KMS-11 (cell line): ENCODE measurements around the gene ZNF740.
A peak's percentile ranks its signal among the peaks of the same experiment; 100 is the strongest.

Experiments
- H2AFZ ChIP-seq: fragments of 200-600 bp; sonication (generic); 2 replicates; pipeline ENCODE4 v1.6.1; 2016; ENCODE audit warnings: antibody characterized with exemption, mixed run types, low read depth
- H3K27ac ChIP-seq: fragments of 200-600 bp; sonication (generic); 2 replicates; pipeline ENCODE4 v1.6.1; 2016; ENCODE audit warnings: mild to moderate bottlenecking, mixed run types
- H3K27me3 ChIP-seq: fragments of 200-600 bp; sonication (generic); 2 replicates; pipeline ENCODE4 v1.6.1; 2017; ENCODE audit warnings: mild to moderate bottlenecking, low read depth, mixed run types, moderate library complexity; ENCODE audit not compliant: insufficient read depth
- H3K36me3 ChIP-seq: fragments of 200-600 bp; sonication (generic); 2 replicates; pipeline ENCODE4 v1.6.1; 2017; ENCODE audit warnings: mild to moderate bottlenecking, mixed run types; ENCODE audit not compliant: insufficient read depth
- H3K4me1 ChIP-seq: fragments of 200-600 bp; sonication (generic); 2 replicates; pipeline ENCODE4 v1.6.1; 2016; ENCODE audit warnings: mild to moderate bottlenecking, low read depth, mixed run types; ENCODE audit not compliant: poor library complexity, severe bottlenecking
- H3K4me2 ChIP-seq: fragments of 200-600 bp; sonication (generic); 2 replicates; pipeline ENCODE4 v1.7.0; 2016; ENCODE audit warnings: mild to moderate bottlenecking, mixed run types
- H3K4me3 ChIP-seq: fragments of 200-600 bp; sonication (generic); IDR thresholded peaks from 2 replicates; pipeline ENCODE4 v1.6.1; 2017; ENCODE audit warnings: low read depth, low read length, mixed read lengths; ENCODE audit not compliant: insufficient read depth
- H3K79me2 ChIP-seq: fragments of 200-600 bp; sonication (generic); 2 replicates; pipeline ENCODE4 v1.6.1; 2016; ENCODE audit warnings: low read depth, mixed run types; ENCODE audit not compliant: insufficient read depth
- H3K9ac ChIP-seq: fragments of 200-600 bp; sonication (generic); 2 replicates; pipeline ENCODE4 v1.6.1; 2016; ENCODE audit warnings: mild to moderate bottlenecking, mixed run types
- H4K20me1 ChIP-seq: fragments of 200-600 bp; sonication (generic); 2 replicates; pipeline ENCODE4 v1.6.1; 2016; ENCODE audit warnings: mild to moderate bottlenecking, mixed run types; ENCODE audit not compliant: insufficient read depth
- TF ChIP-seq, protein P1 (sequence below): fragments of 200-600 bp; sonication (generic); conservative IDR thresholded peaks from 2 replicates; pipeline ENCODE4 v1.6.1; 2017; ENCODE audit warnings: low read depth, mild to moderate bottlenecking, antibody characterized with exemption, low read length, moderate library complexity, mixed read lengths

Gene ZNF740

GRCh38 chr12:53205747-53206419 lies 25.4 kb downstream of the ZNF740 start:
- Histone ChIP-seq H3K27ac (peak overlapping the region; percentile 79), H3K4me2 (peak overlapping the region; percentile 47), H3K36me3 (peaks cover 27% of the 10 kb centered on the region; the same call in 1 of the 2 replicates), H3K27me3 (no peaks in the 10 kb centered on the region), H3K79me2 (peaks cover 77% of the 10 kb centered on the region), H2AFZ (no peak overlapping the region), H4K20me1 (no peaks in the 10 kb centered on the region), H3K4me1 (peaks cover 82% of the 10 kb centered on the region), H3K9ac (peak overlapping the region; percentile 57), H3K4me3 (peak overlapping the region; percentile 97)
- TF ChIP-seq, protein P1, sequence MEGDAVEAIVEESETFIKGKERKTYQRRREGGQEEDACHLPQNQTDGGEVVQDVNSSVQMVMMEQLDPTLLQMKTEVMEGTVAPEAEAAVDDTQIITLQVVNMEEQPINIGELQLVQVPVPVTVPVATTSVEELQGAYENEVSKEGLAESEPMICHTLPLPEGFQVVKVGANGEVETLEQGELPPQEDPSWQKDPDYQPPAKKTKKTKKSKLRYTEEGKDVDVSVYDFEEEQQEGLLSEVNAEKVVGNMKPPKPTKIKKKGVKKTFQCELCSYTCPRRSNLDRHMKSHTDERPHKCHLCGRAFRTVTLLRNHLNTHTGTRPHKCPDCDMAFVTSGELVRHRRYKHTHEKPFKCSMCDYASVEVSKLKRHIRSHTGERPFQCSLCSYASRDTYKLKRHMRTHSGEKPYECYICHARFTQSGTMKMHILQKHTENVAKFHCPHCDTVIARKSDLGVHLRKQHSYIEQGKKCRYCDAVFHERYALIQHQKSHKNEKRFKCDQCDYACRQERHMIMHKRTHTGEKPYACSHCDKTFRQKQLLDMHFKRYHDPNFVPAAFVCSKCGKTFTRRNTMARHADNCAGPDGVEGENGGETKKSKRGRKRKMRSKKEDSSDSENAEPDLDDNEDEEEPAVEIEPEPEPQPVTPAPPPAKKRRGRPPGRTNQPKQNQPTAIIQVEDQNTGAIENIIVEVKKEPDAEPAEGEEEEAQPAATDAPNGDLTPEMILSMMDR, result no peak

GRCh38 chr12:53207042-53207441 lies 26.5 kb downstream of the ZNF740 start, which contains the start of gene ITGB7:
Gene ITGB7 (minus strand): TSS chr12:53207251. CDS start chr12:53200443, 6,808 bp downstream.
- Histone ChIP-seq H2AFZ (no peak within 1 kb of the TSS), H3K27me3 (no peaks in the 10 kb centered on the region), H3K4me2 (peak within 1 kb of the TSS; percentile 47), H3K4me1 (peaks cover 82% of the 10 kb centered on the region), H3K36me3 (peaks cover 27% of the 10 kb centered on the region; the same call in 1 of the 2 replicates), H3K79me2 (peaks cover 70% of the 10 kb centered on the region), H3K27ac (peak within 1 kb of the TSS; percentile 79), H3K4me3 (peak within 1 kb of the TSS; percentile 97), H4K20me1 (no peaks in the 10 kb centered on the region), H3K9ac (peak within 1 kb of the TSS; percentile 57)
- TF ChIP-seq, protein P1, result no peak

- H2AFZ ChIP-seq, result no peak overlapping the region
- H3K36me3 ChIP-seq, result peaks cover 20% of the 10 kb centered on the region; the same call in 1 of the 2 replicates
- H3K79me2 ChIP-seq, result peaks cover 57% of the 10 kb centered on the region
- H3K9ac ChIP-seq, result no peak overlapping the region; the same call in 1 of the 2 replicates
- H3K4me2 ChIP-seq, result peak overlapping the region; percentile 47
- peak overlapping the region; percentile 24; the same call in 1 of the 2 replicates for H3K27ac ChIP-seq
- no peak overlapping the region for H3K4me3 ChIP-seq
- H3K27me3 ChIP-seq, result no peaks in the 10 kb centered on the region
- TF ChIP-seq, protein P1, result no peak
- peaks cover 81% of the 10 kb centered on the region for H3K4me1 ChIP-seq
- no peaks in the 10 kb centered on the region for H4K20me1 ChIP-seq
Measured at GRCh38 chr12:53208435-53208834, 27.9 kb downstream of the ZNF740 start.

DNA sequence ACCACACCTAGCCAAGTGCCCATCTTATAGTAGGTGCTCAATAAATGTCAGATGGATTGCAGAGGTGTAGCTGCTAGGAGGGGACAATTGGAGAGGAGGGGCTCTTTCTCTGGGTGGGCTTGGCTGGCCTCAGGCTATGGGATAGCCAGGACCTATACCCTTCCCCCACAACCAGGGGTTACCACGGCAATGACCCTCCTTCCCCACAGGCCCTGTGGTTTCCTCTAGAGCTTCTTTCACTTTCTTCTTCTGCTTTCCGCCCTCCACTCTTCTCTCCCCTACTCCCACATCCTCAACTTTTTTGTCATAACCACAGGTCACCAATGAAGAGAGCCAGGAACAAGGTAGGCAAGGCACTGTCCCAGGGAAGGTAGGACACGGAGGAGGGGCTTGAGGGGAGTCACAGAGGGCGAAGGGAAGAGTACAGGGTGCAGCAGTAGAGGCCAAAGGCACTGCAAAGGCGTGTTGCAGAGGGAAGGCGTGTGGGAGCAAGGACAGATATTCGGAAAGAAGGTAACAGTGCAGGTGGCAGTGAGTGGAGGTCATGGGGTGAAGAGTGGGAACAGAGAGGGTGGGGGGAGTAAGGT lies 28.4 kb downstream of the ZNF740 start:
- TF ChIP-seq, protein P1, result no peak
- H4K20me1 ChIP-seq, result no peaks in the 10 kb centered on the region
- H3K9ac ChIP-seq, result no peak overlapping the region; the same call in 1 of the 2 replicates
- peaks cover 51% of the 10 kb centered on the region for H3K79me2 ChIP-seq
- H3K4me1 ChIP-seq, result peaks cover 81% of the 10 kb centered on the region
- peak overlapping the region; percentile 24; the same call in 1 of the 2 replicates for H3K27ac ChIP-seq
- H2AFZ ChIP-seq, result no peak overlapping the region
- H3K27me3 ChIP-seq, result no peaks in the 10 kb centered on the region
- H3K4me3 ChIP-seq, result no peak overlapping the region
- H3K4me2 ChIP-seq, result peak overlapping the region; percentile 47
- peaks cover 14% of the 10 kb centered on the region; the same call in 1 of the 2 replicates for H3K36me3 ChIP-seq
